HCT116 (cell line): ENCODE measurements around the gene GRM8. TPM values are rescaled to one million over a fixed set of nuclear protein-coding genes. Genes with fewer than 3 reads are reported as not detected.

Source experiments
- ATAC-seq: fragments of 200-7000 bp; cut with Tn5 transposase; 2 replicates; pipeline ENCODE4 v1.9.1; 2020; ENCODE audit warnings: mild to moderate bottlenecking, moderate library complexity
- BruUV-seq: library from RNA; stranded (reverse); fragments of 400-500 nt; replicated peaks from 2 replicates; lab custom pipeline; 2021; lab: Mats Ljungman, UMichigan
- CTCF ChIA-PET: fragments of 300-600 bp; sonication (Branson Sonifier 250); formaldehyde crosslinking; loops from one replicate; lab custom pipeline; 2021; ENCODE audit warnings: antibody characterized with exemption; lab: Charles Lee
- POLR2A ChIA-PET: fragments of 300-600, 350-600 bp; sonication (Branson Sonifier 250); formaldehyde crosslinking; loops from one replicate; lab custom pipeline; 2021; ENCODE audit warnings: antibody characterized with exemption; lab: Charles Lee
- RAD21 ChIA-PET, 2 experiments: fragments of 300-600 bp; sonication (Branson Sonifier 250); formaldehyde crosslinking; loops; one replicate each; lab custom pipeline; 2023; ENCODE audit warnings: low total read pairs in 2 of 2; ENCODE audit not compliant: uncharacterized antibody in 2 of 2, unreplicated experiment in 2 of 2, low non-redundant PET in 1 of 2; lab: Charles Lee
- DNase-seq: peaks from one replicate; pipeline ENCODE4 v3.0.0-alpha.2; 2010; ENCODE audit warnings: low read depth, low spot score
- H2AFZ ChIP-seq: fragments of 200-600 bp; shearing (Covaris generic), sonication (generic); 2 replicates; pipeline ENCODE4 v1.6.1; 2017; ENCODE audit warnings: low read depth, mixed run types, mixed read lengths, antibody characterized with exemption, low read length; ENCODE audit not compliant: poor library complexity, severe bottlenecking
- H3K27ac ChIP-seq: 2 replicates; pipeline ENCODE4 v1.5.1; 2012; ENCODE audit warnings: low read depth, low read length
- H3K27me3 ChIP-seq: fragments of 200-600 bp; sonication (generic); 2 replicates; pipeline ENCODE4 v1.6.1; 2016; ENCODE audit warnings: mixed run types, low read length, mixed read lengths; ENCODE audit not compliant: insufficient read depth
- H3K36me3 ChIP-seq, 2 experiments: fragments of 200-500 bp in 1 of 2; fragments of 200-600 bp in 1 of 2; sonication (Bioruptor generic) in 1 of 2; sonication (generic) in 1 of 2; 2 replicates each; pipeline versions ENCODE4 v1.5.1 to v1.6.1; 2014 to 2016; ENCODE audit warnings: low read length in 2 of 2, inconsistent platforms in 1 of 2, mixed read lengths in 1 of 2, mixed run types in 1 of 2; ENCODE audit not compliant: insufficient read depth in 2 of 2, control insufficient read depth in 1 of 2
- H3K4me1 ChIP-seq, 2 experiments: fragments of 200-600 bp in 1 of 2; sonication (generic) in 1 of 2; 2 replicates each; pipeline versions ENCODE4 v1.5.1 to v1.6.1; 2012 to 2017; ENCODE audit warnings: low read length in 2 of 2, inconsistent platforms in 1 of 2, mild to moderate bottlenecking in 1 of 2, mixed read lengths in 1 of 2, mixed run types in 1 of 2, moderate library complexity in 1 of 2; ENCODE audit not compliant: insufficient read depth in 2 of 2, control insufficient read depth in 1 of 2
- H3K4me2 ChIP-seq: fragments of 200-600 bp; sonication (generic); 2 replicates; pipeline ENCODE4 v1.6.1; 2017; ENCODE audit warnings: mixed run types, low read length, mixed read lengths
- H3K4me3 ChIP-seq, 2 experiments: fragments of 200-600 bp in 1 of 2; sonication (generic) in 1 of 2; replicated peaks in 1 of 2; 2 replicates each; pipeline ENCODE4 v1.5.1; 2011 to 2016; ENCODE audit warnings: low read length in 2 of 2, control low read depth in 1 of 2, low read depth in 1 of 2, mild to moderate bottlenecking in 1 of 2, mixed read lengths in 1 of 2, mixed run types in 1 of 2
- H3K79me2 ChIP-seq: fragments of 200-600 bp; sonication (generic); 2 replicates; pipeline ENCODE4 v1.6.1; 2017; ENCODE audit warnings: mild to moderate bottlenecking, mixed run types, low read length, moderate library complexity, mixed read lengths; ENCODE audit not compliant: insufficient read depth
- H3K9ac ChIP-seq: fragments of 200-600 bp; sonication (generic); 2 replicates; pipeline ENCODE4 v1.6.1; 2016; ENCODE audit warnings: low read length, mixed read lengths
- H3K9me2 ChIP-seq: fragments of 200-600 bp; sonication (generic), shearing (Covaris generic); 2 replicates; pipeline ENCODE4 v1.6.1; 2017; ENCODE audit warnings: mixed run types, mild to moderate bottlenecking, moderate library complexity; ENCODE audit not compliant: insufficient read depth
- H3K9me3 ChIP-seq, 2 experiments: fragments of 200-500 bp in 1 of 2; fragments of 200-600 bp in 1 of 2; sonication (Bioruptor generic) in 1 of 2; sonication (generic) in 1 of 2; 2 replicates each; pipeline ENCODE4 v1.6.1; 2014 to 2017; ENCODE audit warnings: low read length in 2 of 2, mixed read lengths in 2 of 2, inconsistent platforms in 1 of 2, low read depth in 1 of 2, mild to moderate bottlenecking in 1 of 2, mixed run types in 1 of 2, moderate library complexity in 1 of 2; ENCODE audit not compliant: control insufficient read depth in 1 of 2, insufficient read depth in 1 of 2
- H4K20me1 ChIP-seq: fragments of 200-600 bp; sonication (generic), shearing (Covaris generic); 2 replicates; pipeline ENCODE4 v1.6.1; 2017; ENCODE audit warnings: mixed run types, mild to moderate bottlenecking, moderate library complexity; ENCODE audit not compliant: insufficient read depth
- CTCF ChIP-seq, 3 experiments: fragments of 200-600 bp in 1 of 3; sonication (generic) in 1 of 3; IDR thresholded peaks in 2 of 3; conservative IDR thresholded peaks in 1 of 3; 2 replicates each; pipeline ENCODE4 v1.5.1; 2012 to 2017; ENCODE audit warnings: low read depth in 2 of 3, low read length in 2 of 3, antibody characterized with exemption in 1 of 3, borderline replicate concordance in 1 of 3, control low read depth in 1 of 3, mild to moderate bottlenecking in 1 of 3, mixed read lengths in 1 of 3, mixed run types in 1 of 3, moderate library complexity in 1 of 3; ENCODE audit not compliant: insufficient read depth in 1 of 3
- EGR1 ChIP-seq: IDR thresholded peaks from 2 replicates; pipeline ENCODE4 v1.6.1; 2012; ENCODE audit warnings: low read depth
- ELF1 ChIP-seq: IDR thresholded peaks from 2 replicates; pipeline ENCODE4 v1.6.1; 2012; ENCODE audit warnings: low read depth, borderline replicate concordance
- EZH2 ChIP-seq: fragments of 200-600 bp; sonication (generic); IDR thresholded peaks from 2 replicates; pipeline ENCODE4 v1.6.1; 2017; ENCODE audit warnings: antibody characterized with exemption, mixed run types
- EZH2phosphoT487 ChIP-seq: fragments of 200-600 bp; IDR thresholded peaks from 2 replicates; pipeline ENCODE4 v1.6.1; 2018; ENCODE audit warnings: antibody characterized with exemption, borderline replicate concordance
- MAX ChIP-seq: IDR thresholded peaks from 2 replicates; pipeline ENCODE4 v1.6.1; 2012
- POLR2A ChIP-seq: IDR thresholded peaks from 2 replicates; pipeline ENCODE4 v1.7.0; 2011; ENCODE audit warnings: borderline replicate concordance; ENCODE audit not compliant: insufficient read depth, insufficient read length; ENCODE audit errors: extremely low read depth
- SIN3A ChIP-seq: IDR thresholded peaks from 2 replicates; pipeline ENCODE4 v1.6.1; 2012; ENCODE audit warnings: low read depth
- SP1 ChIP-seq: IDR thresholded peaks from 2 replicates; pipeline ENCODE4 v1.6.1; 2012; ENCODE audit warnings: low read depth
- SRF ChIP-seq: IDR thresholded peaks from 2 replicates; pipeline ENCODE4 v1.6.1; 2012; ENCODE audit warnings: low read depth
- TCF7L2 ChIP-seq: IDR thresholded peaks from 2 replicates; pipeline ENCODE4 v1.7.0; 2011; ENCODE audit warnings: borderline replicate concordance, inconsistent platforms; ENCODE audit not compliant: insufficient read depth, insufficient read length; ENCODE audit errors: extremely low read depth
- YY1 ChIP-seq: IDR thresholded peaks from 2 replicates; pipeline ENCODE4 v1.6.1; 2011; ENCODE audit warnings: low read length, low read depth, moderate library complexity, mild to moderate bottlenecking; ENCODE audit not compliant: insufficient replicate concordance; ENCODE audit errors: extremely low read depth
- intact Hi-C: fragments of 100-400 bp; cut with micrococcal nuclease; formaldehyde crosslinking; loops from 2 replicates; pipeline ENCODE4 v1.10.0; 2022
- total RNA-seq: library from RNA; stranded (reverse); gene quantifications from one replicate; pipeline ENCODE4 v1.2.1, GENCODE V29; 2021; ENCODE audit not compliant: unreplicated experiment
- TF ChIP-seq, protein P1 (sequence below): IDR thresholded peaks from 2 replicates; pipeline ENCODE4 v1.6.1; 2012

The GRM8 gene
- total RNA-seq, 1 experiment from 2014 or later: 0.05 TPM

DNA sequence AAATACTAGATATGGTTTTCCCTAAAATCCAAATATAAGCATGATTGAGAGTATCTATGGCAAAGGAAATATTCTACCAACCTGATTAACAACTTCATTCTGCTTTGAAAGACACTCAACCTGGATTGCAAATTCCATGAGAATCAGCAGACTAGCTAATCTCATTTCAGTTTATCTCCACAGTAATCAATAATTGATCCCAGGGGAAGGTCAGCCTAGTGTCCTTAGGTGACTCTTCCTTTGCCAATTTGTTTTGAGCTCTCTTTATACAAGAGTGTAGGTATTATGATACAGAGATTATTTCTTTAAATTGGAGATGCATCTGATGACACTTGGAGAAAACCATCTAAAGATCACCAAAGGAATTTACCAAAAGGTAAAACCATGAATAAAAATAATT lies 100.3 kb downstream of the GRM8 start (continued):
- TF ChIP-seq CTCF (IDR thresholded peaks at IDR 0.05 in 2 of 3, conservative IDR thresholded peaks at IDR 0.05 in 1 of 3; ENCODE audit: borderline replicate concordance in 1 of 3, insufficient read depth in 1 of 3, low read depth in 2 of 3, low read length in 2 of 3) (no peak), SP1 (no peak), EGR1 (no peak), YY1 (no peak)
- TF ChIP-seq, protein P1, sequence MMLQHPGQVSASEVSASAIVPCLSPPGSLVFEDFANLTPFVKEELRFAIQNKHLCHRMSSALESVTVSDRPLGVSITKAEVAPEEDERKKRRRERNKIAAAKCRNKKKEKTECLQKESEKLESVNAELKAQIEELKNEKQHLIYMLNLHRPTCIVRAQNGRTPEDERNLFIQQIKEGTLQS: no peak
- TF ChIP-seq, all 23 proteins: peak for 0

- POLR2A ChIA-PET: no interaction called here
- H3K36me3 ChIP-seq: no peaks in the 10 kb centered on the region
- no peaks in the 10 kb centered on the region for H4K20me1 ChIP-seq
- no peaks in the 10 kb centered on the region for H3K9me2 ChIP-seq
- H3K27me3 ChIP-seq: peaks cover 22% of the 10 kb centered on the region
- no peak overlapping the region for H2AFZ ChIP-seq
- no peaks in the 10 kb centered on the region for H3K4me1 ChIP-seq
- TF ChIP-seq ELF1 (no peak), MAX (no peak), CTCF (IDR thresholded peaks at IDR 0.05 in 2 of 3, conservative IDR thresholded peaks at IDR 0.05 in 1 of 3; ENCODE audit: borderline replicate concordance in 1 of 3, insufficient read depth in 1 of 3, low read depth in 2 of 3, low read length in 2 of 3) (no peak), EZH2phosphoT487 (no peak), POLR2A (no peak), EZH2 (no peak), SRF (no peak), TCF7L2 (no peak), EGR1 (no peak), SIN3A (no peak), YY1 (no peak)
- TF ChIP-seq, all 23 proteins: peak for 0
- intact Hi-C loops: no loop called here
- H3K79me2 ChIP-seq: no peaks in the 10 kb centered on the region
- ATAC-seq (no peak), DNase-seq (no peak)
- H3K9me3 ChIP-seq: no peaks in the 10 kb centered on the region
- ChIA-PET CTCF (no interaction called here), RAD21 (no interaction called here)
- H3K27ac ChIP-seq: no peak overlapping the region
- no peak overlapping the region for H3K4me3 ChIP-seq
- no peak overlapping the region for H3K4me2 ChIP-seq
- no TSS peak for BruUV-seq
- H3K9ac ChIP-seq: no peak overlapping the region
Observed at GRCh38 chr7:127151379-127151778, 101.4 kb downstream of the GRM8 start.
